K562 (cell line): ENCODE data around the gene HPSE2. TPM values are rescaled to one million over a fixed set of nuclear protein-coding genes. Genes with fewer than 3 reads are reported as not detected.

ENCODE experiments used
- ATAC-seq: fragments of 200-7000 bp; cut with Tn5 transposase; 3 replicates; pipeline ENCODE4 v1.9.1; 2020; ENCODE audit warnings: moderate library complexity
- BruUV-seq: library from RNA; stranded (reverse); fragments of 400-500 nt; replicated peaks from 2 replicates; lab custom pipeline; 2021; lab: Mats Ljungman, UMichigan
- CTCF ChIA-PET: fragments of 300-600 bp; formaldehyde crosslinking; extraction: SDS; loops from one replicate; lab custom pipeline; 2021; ENCODE audit warnings: low intra/inter-chr PET ratio; lab: Yijun Ruan, JAX
- POLR2A ChIA-PET: fragments of 300-600, 350-650 bp; sonication (Branson Sonifier 250); formaldehyde crosslinking; extraction: SDS; loops from one replicate; lab custom pipeline; 2021; ENCODE audit warnings: antibody characterized with exemption, inconsistent platforms; lab: Yijun Ruan, JAX
- DNase-seq, 4 experiments: peaks; one replicate each; pipeline versions ENCODE4 v3.0.0 to v3.0.0-alpha.2; 2011 to 2018; ENCODE audit warnings: low spot score in 3 of 4, mixed read lengths in 3 of 4; ENCODE audit errors: extremely low read depth in 1 of 4
- FAIRE-seq: peaks from 2 replicates; lab custom pipeline; 2011; peaks lifted over from hg19 to GRCh38; lab: Jason Lieb, UNC
- H2AFZ ChIP-seq: 2 replicates; pipeline ENCODE4 v1.6.0; 2011; ENCODE audit warnings: low read depth, low read length, control low read depth, inconsistent platforms
- H3K27ac ChIP-seq: fragments of 200-600 bp; 3 replicates; pipeline ENCODE4 v1.8.0; 2011; ENCODE audit warnings: low read depth, mild to moderate bottlenecking, control low read depth, inconsistent platforms, low read length, moderate library complexity, mixed read lengths; ENCODE audit errors: extremely low read depth
- H3K27me3 ChIP-seq, 2 experiments: fragments of 300-600 bp in 1 of 2; 2 replicates in 1 of 2; 3 replicates in 1 of 2; pipeline versions ENCODE4 v1.6.0 to v1.8.0; 2011; ENCODE audit warnings: inconsistent platforms in 2 of 2, low read length in 2 of 2, mild to moderate bottlenecking in 1 of 2, mixed read lengths in 1 of 2, moderate library complexity in 1 of 2; ENCODE audit not compliant: control insufficient read depth in 2 of 2, insufficient read depth in 2 of 2
- H3K36me3 ChIP-seq: fragments of 300-600 bp; 3 replicates; pipeline ENCODE4 v1.8.0; 2011; ENCODE audit warnings: mild to moderate bottlenecking, low read length, inconsistent platforms; ENCODE audit not compliant: control insufficient read depth, insufficient read depth
- H3K4me1 ChIP-seq, 2 experiments: fragments of 200-600 bp in 1 of 2; replicated peaks in 1 of 2; 2 replicates in 1 of 2; 3 replicates in 1 of 2; pipeline versions ENCODE4 v1.5.1 to v1.8.0; 2011; ENCODE audit warnings: inconsistent platforms in 2 of 2, low read length in 2 of 2, mild to moderate bottlenecking in 1 of 2, mixed read lengths in 1 of 2, moderate library complexity in 1 of 2; ENCODE audit not compliant: control insufficient read depth in 2 of 2, insufficient read depth in 2 of 2
- H3K4me2 ChIP-seq: 2 replicates; pipeline ENCODE4 v1.6.1; 2011; ENCODE audit warnings: low read length, control low read depth, inconsistent platforms, mixed read lengths; ENCODE audit not compliant: insufficient read depth
- H3K4me3 ChIP-seq: fragments of 200-600 bp; sonication (generic), shearing (Covaris generic); 2 replicates; pipeline ENCODE4 v1.5.1; 2016; ENCODE audit warnings: control low read depth, inconsistent platforms
- H3K79me2 ChIP-seq: fragments of 200-600 bp; 3 replicates; pipeline ENCODE4 v1.8.0; 2011; ENCODE audit warnings: low read length, inconsistent platforms; ENCODE audit not compliant: control insufficient read depth, insufficient read depth
- H3K9ac ChIP-seq, 2 experiments: 2 replicates each; pipeline versions ENCODE4 v1.6.0 to v1.6.1; 2011; ENCODE audit warnings: low read depth in 2 of 2, low read length in 2 of 2, control low read depth in 1 of 2, inconsistent platforms in 1 of 2, mild to moderate bottlenecking in 1 of 2, mixed read lengths in 1 of 2; ENCODE audit not compliant: insufficient read depth in 1 of 2
- H3K9me1 ChIP-seq: one replicate; pipeline ENCODE4 v1.6.0; 2011; ENCODE audit warnings: inconsistent platforms, mild to moderate bottlenecking, low read length, moderate library complexity; ENCODE audit not compliant: control insufficient read depth, insufficient read depth
- H3K9me3 ChIP-seq: replicated peaks from 2 replicates; pipeline ENCODE4 v1.5.1; 2011; ENCODE audit warnings: low read depth, low read length, inconsistent platforms; ENCODE audit not compliant: control insufficient read depth, insufficient read depth
- H4K20me1 ChIP-seq: replicated peaks from 2 replicates; pipeline ENCODE4 v1.6.1; 2011; ENCODE audit warnings: low read length, inconsistent platforms, mixed read lengths; ENCODE audit not compliant: control insufficient read depth, insufficient read depth
- CTCF ChIP-seq, 3 experiments: IDR thresholded peaks in 2 of 3; conservative IDR thresholded peaks in 1 of 3; 2 replicates each; pipeline ENCODE4 v1.5.1; 2011 to 2012; ENCODE audit warnings: low read length in 3 of 3, mild to moderate bottlenecking in 3 of 3, control low read depth in 2 of 3, improper control_type of control experiment in 1 of 3, inconsistent platforms in 1 of 3, low read depth in 1 of 3, mixed read lengths in 1 of 3, moderate library complexity in 1 of 3; ENCODE audit not compliant: insufficient read depth in 2 of 3
- HDAC8 ChIP-seq: fragments of 450-650 bp; IDR thresholded peaks from 2 replicates; pipeline ENCODE4 v1.6.1; 2016; ENCODE audit warnings: mild to moderate bottlenecking, missing genetic modification characterization, moderate library complexity, missing compliant biosample characterization
- MAFF ChIP-seq: IDR thresholded peaks from 2 replicates; pipeline ENCODE4 v1.6.1; 2012; ENCODE audit warnings: low read length, improper control_type of control experiment
- RAD21 ChIP-seq, 2 experiments: fragments of 250-450 bp in 1 of 2; fragments of 450-650 bp in 1 of 2; sonication (Bioruptor Pico) in 1 of 2; formaldehyde crosslinking in 1 of 2; IDR thresholded peaks in 1 of 2; conservative IDR thresholded peaks in 1 of 2; 2 replicates each; pipeline versions ENCODE4 v1.4.0 to v1.8.0; 2020 to 2022; ENCODE audit warnings: mild to moderate bottlenecking in 2 of 2, moderate library complexity in 1 of 2
- ZNF133 ChIP-seq: fragments of 250-450 bp; sonication (Bioruptor Pico); IDR thresholded peaks from 2 replicates; pipeline ENCODE4 v1.4.0; 2020; ENCODE audit warnings: mild to moderate bottlenecking
- WGBS: fragments of 100-300 bp; shearing (Covaris generic); methylation state at CpG from one replicate; pipeline ENCODE4 v1.1.6; 2016; ENCODE audit warnings: low coverage, mixed read lengths; ENCODE audit not compliant: insufficient coverage; ENCODE audit errors: missing lambda C conversion rate; 5-methylcytosine and 5-hydroxymethylcytosine counted together
- in situ Hi-C: fragments of 300-500 bp; cut with MboI; formaldehyde crosslinking; loops from 4 replicates; pipeline ENCODE4 v1.15.0; 2018; ENCODE audit warnings: inconsistent platforms, mixed read lengths
- intact Hi-C: fragments of 100-400 bp; cut with micrococcal nuclease; formaldehyde crosslinking; loops from 2 replicates; pipeline ENCODE4 v1.14.2; 2022
- polyA plus RNA-seq, 8 experiments: library from polyadenylated mRNA; depleted of rRNA in 4 of 8; stranded (reverse) in 5 of 8; unstranded in 3 of 8; fragments of >200 nt; fragmentation: Nextera tagmentation in 2 of 8; fragmentation: Illumina TruSeq in 1 of 8; extraction: Ambion mirVana in 2 of 8; extraction: Trizol in 1 of 8; gene quantifications; 2 replicates each; pipeline versions ENCODE4 v1.2.1 to v1.2.3, GENCODE V29; 2011 to 2014; ENCODE audit warnings: inconsistent platforms in 1 of 8, missing spikeins in 1 of 8
- total RNA-seq, 7 experiments: library from RNA; depleted of rRNA in 6 of 7; stranded (reverse); fragments of >200 nt in 6 of 7; fragmentation: Illumina TruSeq in 2 of 7; extraction: Trizol in 2 of 7; gene quantifications; 2 replicates each; pipeline versions ENCODE4 v1.2.1 to v1.2.3, GENCODE V29; 2011 to 2021; ENCODE audit warnings: low replicate concordance in 1 of 7

HPSE2 gene
- total and polyA plus RNA-seq, 9 of the 15 experiments (the other 6 are each of a cell fraction or from before 2014, with no cell fraction given), result 0.03 to 0.10 (median 0.04) TPM; not detected in 2

GRCh38 chr10:98858525-98858924 lies 377.1 kb downstream of the HPSE2 start:
- Histone ChIP-seq H3K27ac (no peak overlapping the region), H4K20me1 (no peaks in the 10 kb centered on the region), H3K4me1 (no peaks in the 10 kb centered on the region), H3K4me2 (no peak overlapping the region), H3K9me3 (no peaks in the 10 kb centered on the region), H3K79me2 (no peaks in the 10 kb centered on the region), H3K27me3 (no peaks in the 10 kb centered on the region), H3K36me3 (no peaks in the 10 kb centered on the region), H3K9ac (no peak overlapping the region), H3K4me3 (no peak overlapping the region), H3K9me1 (no peaks in the 10 kb centered on the region), H2AFZ (no peak overlapping the region)
- BruUV-seq, result no TSS peak
- TF ChIP-seq RAD21 (CRISPR knock-in tag; conservative IDR thresholded peaks at IDR 0.05 in 1 of 2, IDR thresholded peaks at IDR 0.05 in 1 of 2) (peak in 1 of 2 experiments; percentile 36; a peak in 2 of 4 replicates), CTCF (IDR thresholded peaks at IDR 0.05 in 2 of 3, conservative IDR thresholded peaks at IDR 0.05 in 1 of 3; ENCODE audit: insufficient read depth in 2 of 3, low read depth in 1 of 3, low read length in 3 of 3) (peak in 2 of 3 experiments; percentile 6 to 27; a peak in 2 of 6 replicates), ZNF133 (CRISPR knock-in tag) (no peak), HDAC8 (tag) (no peak), MAFF (no peak)
- 29% methylated on average over 2 of the region's 2 CpGs for WGBS
- intact Hi-C loops, result no loop called here
- DNase-seq (peak in 3 of 4 experiments; percentile 9 to 11 (median 10)), ATAC-seq (peak; percentile 40; the same call in 1 of the 3 replicates), FAIRE-seq (no peak)
- in situ Hi-C loops, result no loop called here
- ChIA-PET POLR2A (no interaction called here), CTCF (no interaction called here)
